Suprapubic skin (tissue), 4 donors: ENCODE data around the gene STAC3. TPM values are rescaled to one million over a fixed set of nuclear protein-coding genes. Genes with fewer than 3 reads are reported as not detected.

Source experiments
- DNase-seq, 2 donors: peaks; one replicate each; pipeline ENCODE4 v3.0.0-alpha.2; 2019; ENCODE audit warnings: low spot score in 2 of 2
- H3K27ac ChIP-seq: fragments of 200-600 bp; sonication (generic); one replicate; pipeline ENCODE4 v1.5.1; 2019
- H3K27me3 ChIP-seq: fragments of 200-600 bp; sonication (generic); one replicate; pipeline ENCODE4 v1.5.1; 2019
- H3K36me3 ChIP-seq: fragments of 200-600 bp; sonication (generic); one replicate; pipeline ENCODE4 v1.5.1; 2019
- H3K4me1 ChIP-seq: fragments of 200-600 bp; sonication (generic); one replicate; pipeline ENCODE4 v1.5.1; 2019
- H3K4me3 ChIP-seq: fragments of 200-600 bp; sonication (generic); one replicate; pipeline ENCODE4 v1.5.1; 2019; ENCODE audit warnings: mild to moderate bottlenecking
- H3K9me3 ChIP-seq: fragments of 200-600 bp; sonication (generic); one replicate; pipeline ENCODE4 v1.5.1; 2019
- EP300 ChIP-seq: sonication (generic); formaldehyde crosslinking; IDR thresholded peaks from one replicate; pipeline ENCODE4 v1.6.1; 2017; ENCODE audit warnings: antibody characterized with exemption
- POLR2A ChIP-seq, 2 donors: fragments of 450-650 bp; IDR thresholded peaks; one replicate each; pipeline ENCODE4 v1.6.1; 2017; ENCODE audit warnings: antibody characterized with exemption in 2 of 2, mild to moderate bottlenecking in 2 of 2, moderate library complexity in 2 of 2
- POLR2AphosphoS5 ChIP-seq, 3 donors: sonication (generic); formaldehyde crosslinking; IDR thresholded peaks; one replicate each; pipeline ENCODE4 v1.6.1; 2017; ENCODE audit warnings: antibody characterized with exemption in 3 of 3
- WGBS: methylation state at CpG from one replicate; pipeline ENCODE4 v1.1.5; 2018; 5-methylcytosine and 5-hydroxymethylcytosine counted together
- total RNA-seq, 4 donors: library from RNA; depleted of rRNA; stranded (reverse); fragments of >200 nt; gene quantifications; one replicate each; pipeline ENCODE4 v1.1.0, GENCODE V29; 2016
- TF ChIP-seq, protein P1 (sequence below), 2 donors: fragments of 200-600 bp in 1 of 2; fragments of 450-650 bp in 1 of 2; sonication (generic) in 1 of 2; IDR thresholded peaks; one replicate each; pipeline ENCODE4 v1.5.1; 2016 to 2019; ENCODE audit warnings: antibody characterized with exemption in 2 of 2, mild to moderate bottlenecking in 1 of 2, moderate library complexity in 1 of 2

The STAC3 gene
- total RNA-seq, 4 donors from 2014 or later: 1.7 to 3.0 (median 2.1) TPM

DNA sequence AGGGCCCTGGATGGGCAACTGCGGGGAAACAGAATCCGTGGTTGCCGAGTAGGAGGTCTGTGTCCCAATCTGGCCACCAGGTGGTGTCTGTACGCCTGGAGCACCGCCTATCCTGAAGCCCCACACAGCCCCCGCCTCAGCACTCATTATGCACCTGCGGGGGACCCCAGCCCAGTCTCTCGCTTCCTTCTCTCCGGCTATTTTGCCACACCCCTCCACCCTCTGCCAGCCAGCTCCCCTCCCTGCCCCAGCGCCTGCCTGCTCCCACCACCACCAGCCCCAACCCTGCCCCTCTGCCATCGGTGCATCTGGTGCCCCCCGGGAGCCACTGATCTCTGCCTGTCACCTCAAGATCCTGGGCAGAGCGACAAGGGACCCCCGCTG, 36.6 kb downstream of the STAC3 start:
- no peak for TF ChIP-seq POLR2A (IDR thresholded peaks at IDR 0.05)
- TF ChIP-seq, protein P1, sequence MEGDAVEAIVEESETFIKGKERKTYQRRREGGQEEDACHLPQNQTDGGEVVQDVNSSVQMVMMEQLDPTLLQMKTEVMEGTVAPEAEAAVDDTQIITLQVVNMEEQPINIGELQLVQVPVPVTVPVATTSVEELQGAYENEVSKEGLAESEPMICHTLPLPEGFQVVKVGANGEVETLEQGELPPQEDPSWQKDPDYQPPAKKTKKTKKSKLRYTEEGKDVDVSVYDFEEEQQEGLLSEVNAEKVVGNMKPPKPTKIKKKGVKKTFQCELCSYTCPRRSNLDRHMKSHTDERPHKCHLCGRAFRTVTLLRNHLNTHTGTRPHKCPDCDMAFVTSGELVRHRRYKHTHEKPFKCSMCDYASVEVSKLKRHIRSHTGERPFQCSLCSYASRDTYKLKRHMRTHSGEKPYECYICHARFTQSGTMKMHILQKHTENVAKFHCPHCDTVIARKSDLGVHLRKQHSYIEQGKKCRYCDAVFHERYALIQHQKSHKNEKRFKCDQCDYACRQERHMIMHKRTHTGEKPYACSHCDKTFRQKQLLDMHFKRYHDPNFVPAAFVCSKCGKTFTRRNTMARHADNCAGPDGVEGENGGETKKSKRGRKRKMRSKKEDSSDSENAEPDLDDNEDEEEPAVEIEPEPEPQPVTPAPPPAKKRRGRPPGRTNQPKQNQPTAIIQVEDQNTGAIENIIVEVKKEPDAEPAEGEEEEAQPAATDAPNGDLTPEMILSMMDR (IDR thresholded peaks at IDR 0.05): peak; percentile 65 to 76
- no peaks in the 10 kb centered on the region for H3K9me3 ChIP-seq
- no peak overlapping the region for H3K27ac ChIP-seq
- 1% methylated on average over 12 of the region's 14 CpGs for WGBS
- H3K4me1 ChIP-seq: peaks cover 55% of the 10 kb centered on the region
- no peak overlapping the region for H3K4me3 ChIP-seq
- H3K36me3 ChIP-seq: peaks cover 33% of the 10 kb centered on the region
- H3K27me3 ChIP-seq: peaks cover 35% of the 10 kb centered on the region
- peak in 1 of 2 donors; percentile 77 for DNase-seq

DNA sequence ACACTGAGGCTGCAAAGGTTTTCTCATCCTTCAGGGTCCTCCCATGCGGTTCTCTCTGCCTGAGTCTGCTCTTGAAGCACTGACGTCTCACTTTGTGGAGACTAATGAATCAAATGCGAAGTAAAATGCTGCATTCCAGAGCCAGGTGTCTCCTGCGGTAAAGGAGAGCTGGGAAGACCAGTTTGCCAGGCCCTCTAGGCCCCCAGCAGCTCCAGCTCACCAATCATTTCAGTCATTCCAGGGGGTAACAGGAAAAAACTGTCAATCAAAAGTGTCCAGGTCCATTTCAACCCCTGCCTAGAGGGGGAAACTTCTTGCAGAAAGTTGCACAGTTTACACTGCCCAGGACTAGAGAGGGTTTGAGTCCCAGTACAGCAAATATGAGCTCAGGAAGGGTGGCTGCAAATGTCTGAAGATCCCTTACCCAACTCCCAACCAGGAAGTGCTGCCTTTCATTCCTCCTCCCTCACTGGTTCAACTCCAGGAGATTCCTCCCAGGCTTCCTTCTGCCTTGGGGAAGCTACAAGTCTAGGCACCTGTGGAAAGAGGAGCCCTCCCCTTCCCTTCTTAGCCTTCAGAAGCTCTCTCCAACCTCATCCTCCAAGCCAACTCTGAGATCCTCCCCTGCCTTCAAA, 37.1 kb downstream of the STAC3 start:
- Histone ChIP-seq H3K36me3 (peaks cover 38% of the 10 kb centered on the region), H3K4me1 (peaks cover 55% of the 10 kb centered on the region), H3K27ac (no peak overlapping the region), H3K27me3 (peaks cover 30% of the 10 kb centered on the region), H3K4me3 (no peak overlapping the region), H3K9me3 (no peaks in the 10 kb centered on the region)
- no peak for TF ChIP-seq POLR2A (IDR thresholded peaks at IDR 0.05)
- no peak for TF ChIP-seq POLR2AphosphoS5 (IDR thresholded peaks at IDR 0.05)
- TF ChIP-seq, protein P1 (IDR thresholded peaks at IDR 0.05): no peak
- no peak for TF ChIP-seq EP300
- no peak for DNase-seq
- 34% methylated on average over 4 of the region's 4 CpGs for WGBS

DNA sequence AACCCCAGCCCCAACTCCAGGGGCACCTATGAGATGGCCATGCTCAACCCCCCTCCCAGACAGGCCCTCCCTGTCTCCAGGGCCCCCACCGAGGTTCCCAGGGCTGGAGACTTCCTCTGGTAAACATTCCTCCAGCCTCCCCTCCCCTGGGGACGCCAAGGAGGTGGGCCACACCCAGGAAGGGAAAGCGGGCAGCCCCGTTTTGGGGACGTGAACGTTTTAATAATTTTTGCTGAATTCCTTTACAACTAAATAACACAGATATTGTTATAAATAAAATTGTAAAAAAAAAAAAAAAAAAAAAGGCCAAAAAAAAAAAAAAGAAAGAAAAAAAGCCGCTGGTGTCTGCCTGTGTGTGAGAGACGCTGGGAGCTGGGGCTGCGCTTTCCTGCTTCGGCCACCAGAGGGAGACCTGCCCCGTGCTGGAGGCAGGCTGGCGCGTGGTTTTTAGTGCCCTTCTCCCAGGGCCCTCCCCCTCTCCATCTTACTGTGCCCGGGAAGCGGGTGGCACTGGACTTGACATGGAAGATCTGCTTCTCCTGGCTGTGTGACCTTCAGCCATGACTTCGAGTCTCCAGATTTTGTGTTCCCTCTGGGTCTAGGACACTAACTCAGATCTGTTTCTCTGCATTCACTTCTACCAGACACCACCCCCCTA, 37.8 kb downstream of the STAC3 start:
- peak; percentile 92 to 94 for DNase-seq
- WGBS: 5% methylated on average over 16 of the region's 16 CpGs
- no peak overlapping the region for H3K27ac ChIP-seq
- peaks cover 50% of the 10 kb centered on the region for H3K4me1 ChIP-seq
- no peak overlapping the region for H3K4me3 ChIP-seq
- peaks cover 45% of the 10 kb centered on the region for H3K36me3 ChIP-seq
- no peaks in the 10 kb centered on the region for H3K9me3 ChIP-seq
- H3K27me3 ChIP-seq: peaks cover 24% of the 10 kb centered on the region
- TF ChIP-seq, protein P1 (IDR thresholded peaks at IDR 0.05): peak; percentile 88 to 93
- no peak for TF ChIP-seq EP300

DNA sequence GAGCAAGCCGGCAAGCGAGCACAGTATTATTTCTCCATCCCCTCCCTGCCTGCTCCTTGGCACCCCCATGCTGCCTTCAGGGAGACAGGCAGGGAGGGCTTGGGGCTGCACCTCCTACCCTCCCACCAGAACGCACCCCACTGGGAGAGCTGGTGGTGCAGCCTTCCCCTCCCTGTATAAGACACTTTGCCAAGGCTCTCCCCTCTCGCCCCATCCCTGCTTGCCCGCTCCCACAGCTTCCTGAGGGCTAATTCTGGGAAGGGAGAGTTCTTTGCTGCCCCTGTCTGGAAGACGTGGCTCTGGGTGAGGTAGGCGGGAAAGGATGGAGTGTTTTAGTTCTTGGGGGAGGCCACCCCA, 38.3 kb downstream of the STAC3 start:
- TF ChIP-seq EP300 (no peak), POLR2AphosphoS5 (IDR thresholded peaks at IDR 0.05) (no peak), POLR2A (IDR thresholded peaks at IDR 0.05) (no peak)
- TF ChIP-seq, protein P1 (IDR thresholded peaks at IDR 0.05): no peak
- peaks cover 45% of the 10 kb centered on the region for H3K4me1 ChIP-seq
- DNase-seq: no peak
- H3K9me3 ChIP-seq: no peaks in the 10 kb centered on the region
- H3K36me3 ChIP-seq: peaks cover 50% of the 10 kb centered on the region
- H3K27me3 ChIP-seq: peaks cover 23% of the 10 kb centered on the region
- WGBS: 72% methylated on average over 7 of the region's 7 CpGs
- H3K4me3 ChIP-seq: no peak overlapping the region
- no peak overlapping the region for H3K27ac ChIP-seq

DNA sequence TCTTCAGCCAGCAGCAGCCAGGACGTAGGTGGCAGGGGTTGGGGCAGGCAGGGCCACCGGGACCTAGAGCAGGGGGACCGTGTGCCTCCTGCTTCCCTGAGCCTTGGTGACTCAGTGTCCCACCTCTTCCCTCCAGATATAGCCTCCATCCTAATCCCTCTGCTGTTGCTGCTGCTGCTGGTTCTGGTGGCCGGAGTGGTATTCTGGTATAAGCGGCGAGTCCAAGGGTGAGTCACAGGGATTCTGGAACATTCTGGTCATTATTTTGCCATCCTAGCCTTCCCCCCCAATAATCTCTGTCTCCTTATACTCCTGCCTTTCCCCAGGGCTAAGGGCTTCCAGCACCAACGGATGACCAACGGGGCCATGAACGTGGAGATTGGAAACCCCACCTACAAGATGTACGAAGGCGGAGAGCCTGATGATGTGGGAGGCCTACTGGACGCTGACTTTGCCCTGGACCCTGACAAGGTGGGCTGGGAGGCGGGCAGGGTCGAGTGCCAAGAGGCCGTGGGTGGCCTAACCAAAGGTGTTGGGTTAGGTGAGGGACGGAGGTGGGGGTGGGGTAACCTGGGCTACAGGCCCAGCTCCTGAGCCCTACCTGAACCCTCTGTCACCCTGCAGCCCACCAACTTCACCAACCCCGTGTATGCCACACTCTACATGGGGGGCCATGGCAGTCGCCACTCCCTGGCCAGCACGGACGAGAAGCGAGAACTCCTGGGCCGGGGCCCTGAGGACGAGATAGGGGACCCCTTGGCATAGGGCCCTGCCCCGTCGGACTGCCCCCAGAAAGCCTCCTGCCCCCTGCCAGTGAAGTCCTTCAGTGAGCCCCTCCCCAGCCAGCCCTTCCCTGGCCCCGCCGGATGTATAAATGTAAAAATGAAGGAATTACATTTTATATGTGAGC, 38.9 kb downstream of the STAC3 start:
- TF ChIP-seq, protein P1 (IDR thresholded peaks at IDR 0.05): no peak
- TF ChIP-seq POLR2AphosphoS5 (IDR thresholded peaks at IDR 0.05) (no peak), POLR2A (IDR thresholded peaks at IDR 0.05) (no peak), EP300 (no peak)
- no peak overlapping the region for H3K4me3 ChIP-seq
- H3K9me3 ChIP-seq: no peaks in the 10 kb centered on the region
- 87% methylated on average over 16 of the region's 27 CpGs for WGBS
- peaks cover 19% of the 10 kb centered on the region for H3K27me3 ChIP-seq
- peaks cover 39% of the 10 kb centered on the region for H3K4me1 ChIP-seq
- H3K27ac ChIP-seq: no peak overlapping the region
- DNase-seq: peak in 1 of 2 donors; percentile 69
- peaks cover 53% of the 10 kb centered on the region for H3K36me3 ChIP-seq
